Stimulated activated CD8-positive, alpha-beta memory T cell treated with anti-CD3 and anti-CD28 coated beads, Interleukin-15, amount 100 ng/mL, for 4 hours (primary cell): ENCODE data around the gene TMEM218.

Experiments
- DNase-seq, 2 donors: peaks; one replicate each; pipeline ENCODE4 v3.0.0-alpha.2; 2020; ENCODE audit warnings: low read depth in 2 of 2

The TMEM218 gene

GRCh38 chr11:125129316-125129993, 18.0 kb upstream of the TMEM218 start:
- no peak for DNase-seq

GRCh38 chr11:125128450-125128849, 17.0 kb upstream of the TMEM218 start:
- no peak for DNase-seq

- no peak for DNase-seq
Measured at GRCh38 chr11:125124618-125124992, 13.2 kb upstream of the TMEM218 start.

- DNase-seq: peak in 1 of 2 donors; percentile 7
Measured at GRCh38 chr11:125123947-125124617, 12.7 kb upstream of the TMEM218 start.

- no peak for DNase-seq
Measured at GRCh38 chr11:125123194-125123946, 11.9 kb upstream of the TMEM218 start.

GRCh38 chr11:125117429-125117828, 6.0 kb upstream of the TMEM218 start:
- no peak for DNase-seq

- DNase-seq: no peak
Measured at GRCh38 chr11:125114518-125114917, 3.1 kb upstream of the TMEM218 start.

- no peak for DNase-seq
Measured at GRCh38 chr11:125112208-125112604, 780 bp upstream of the TMEM218 start.

- no peak for DNase-seq
Measured at GRCh38 chr11:125111001-125111342, 454 bp downstream of the TMEM218 start.

- no peak for DNase-seq
Measured at GRCh38 chr11:125110506-125110905, 920 bp downstream of the TMEM218 start.

GRCh38 chr11:125108469-125108868, 3.0 kb downstream of the TMEM218 start:
- no peak for DNase-seq

GRCh38 chr11:125105926-125106325, 5.5 kb downstream of the TMEM218 start:
- DNase-seq: no peak

- DNase-seq: no peak
Measured at GRCh38 chr11:125102510-125102909, 8.9 kb downstream of the TMEM218 start.

GRCh38 chr11:125102025-125102424, 9.4 kb downstream of the TMEM218 start:
- no peak for DNase-seq

GRCh38 chr11:125101596-125101995, 9.8 kb downstream of the TMEM218 start:
- no peak for DNase-seq

GRCh38 chr11:125100136-125100535, 11.3 kb downstream of the TMEM218 start:
- DNase-seq: no peak

- no peak for DNase-seq
Measured at GRCh38 chr11:125094731-125095130, 16.7 kb downstream of the TMEM218 start.

GRCh38 chr11:125093502-125093901, 17.9 kb downstream of the TMEM218 start:
- no peak for DNase-seq

- DNase-seq: no peak
Measured at GRCh38 chr11:125092669-125093068, 18.8 kb downstream of the TMEM218 start.

GRCh38 chr11:125091877-125092664, 19.4 kb downstream of the TMEM218 start:
- DNase-seq: no peak

- no peak for DNase-seq
Measured at GRCh38 chr11:125091247-125091876, 20.1 kb downstream of the TMEM218 start.

GRCh38 chr11:125090816-125091215, 20.6 kb downstream of the TMEM218 start:
- no peak for DNase-seq
